Adipocyte (in vitro differentiated cells): ENCODE measurements around the gene NFIA.

Experiments
- DNase-seq: peaks from one replicate; pipeline ENCODE4 v3.0.0-alpha.2; 2015; ENCODE audit warnings: low read depth
- H3K27me3 ChIP-seq: replicated peaks from 2 replicates; pipeline ENCODE4 v1.7.0; 2013; ENCODE audit warnings: mild to moderate bottlenecking, low read length, moderate library complexity; ENCODE audit not compliant: control insufficient read depth, insufficient read depth
- H3K36me3 ChIP-seq: 2 replicates; pipeline ENCODE4 v1.7.0; 2013; ENCODE audit warnings: low read length, mild to moderate bottlenecking, moderate library complexity; ENCODE audit not compliant: control insufficient read depth, insufficient read depth, severe bottlenecking
- H3K4me1 ChIP-seq: 2 replicates; pipeline ENCODE4 v1.7.0; 2013; ENCODE audit warnings: mild to moderate bottlenecking, low read length, moderate library complexity; ENCODE audit not compliant: control insufficient read depth, insufficient read depth
- H3K4me3 ChIP-seq: 2 replicates; pipeline ENCODE4 v1.7.0; 2013; ENCODE audit warnings: mild to moderate bottlenecking, low read length, moderate library complexity
- H3K9ac ChIP-seq: 2 replicates; pipeline ENCODE4 v1.7.0; 2013; ENCODE audit warnings: mild to moderate bottlenecking, low read length, moderate library complexity
- H3K9me3 ChIP-seq: 2 replicates; pipeline ENCODE4 v1.7.0; 2013; ENCODE audit warnings: mild to moderate bottlenecking, low read length, moderate library complexity; ENCODE audit not compliant: control insufficient read depth

Gene NFIA

DNA sequence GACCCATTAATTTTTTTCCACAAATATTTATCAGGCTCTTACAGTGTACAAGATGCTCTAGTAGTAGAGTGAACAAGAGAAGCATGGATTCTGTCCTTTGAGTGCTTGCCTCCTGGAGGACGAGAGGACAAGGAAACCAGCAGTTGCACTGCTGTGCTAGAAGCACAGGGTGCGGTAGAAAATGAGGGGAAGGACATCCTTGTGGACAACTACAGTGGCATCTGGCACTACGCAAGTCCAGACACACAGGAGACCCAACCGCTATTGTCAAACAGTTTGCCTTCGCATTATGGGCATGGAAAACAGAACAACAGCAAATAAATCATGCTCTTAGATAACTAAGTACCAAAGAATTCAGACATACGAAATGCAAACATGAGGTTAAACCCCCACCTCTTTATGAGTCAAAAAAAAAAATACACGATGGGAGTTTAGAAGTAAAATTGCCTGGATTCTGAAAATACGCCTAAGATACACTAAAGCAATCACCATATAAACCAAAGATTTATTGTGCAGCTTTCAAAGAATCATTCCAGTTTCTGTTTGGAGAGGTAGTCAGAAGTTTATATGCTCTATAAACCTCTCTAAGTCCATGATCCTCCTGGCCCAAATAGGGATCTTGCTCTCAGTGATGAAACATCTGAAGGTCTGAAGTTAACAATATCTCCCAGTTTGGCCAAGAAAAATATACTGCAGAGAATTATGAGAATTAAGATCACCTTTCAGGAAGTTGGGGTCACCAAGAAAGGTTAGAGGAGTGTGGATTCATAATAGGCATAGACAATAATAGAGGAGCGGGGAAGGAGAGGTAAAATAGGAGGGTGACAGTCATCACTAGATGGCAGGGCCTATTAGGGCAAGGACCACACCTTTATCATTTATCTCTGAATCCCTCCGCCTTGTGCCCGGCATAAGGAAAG lies 307.8 kb downstream of the NFIA start:
- DNase-seq, result no peak
- Histone ChIP-seq H3K27me3 (no peaks in the 10 kb centered on the region), H3K4me3 (no peak overlapping the region), H3K36me3 (peaks cover 38% of the 10 kb centered on the region), H3K9ac (no peak overlapping the region), H3K9me3 (peaks cover 11% of the 10 kb centered on the region), H3K4me1 (peaks cover 5% of the 10 kb centered on the region)

DNA sequence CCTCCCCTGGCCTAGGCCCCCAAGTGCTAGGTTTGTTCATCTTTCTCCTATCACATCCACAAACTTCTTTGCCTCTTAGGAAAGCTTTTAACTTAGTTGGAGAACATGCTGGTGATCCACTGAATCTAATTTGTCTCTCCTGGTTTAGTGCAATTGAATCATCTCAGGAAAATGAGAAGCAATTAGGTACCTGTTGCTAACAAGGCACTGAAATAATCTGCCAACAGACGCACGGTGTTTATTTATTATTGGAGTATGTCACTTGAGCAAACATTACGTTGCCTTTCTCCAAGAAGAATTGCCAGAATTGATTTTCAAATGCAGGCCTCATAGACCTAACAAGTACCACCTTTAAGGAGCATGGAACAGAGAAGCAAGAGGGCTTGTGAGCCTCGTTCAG lies 309.4 kb downstream of the NFIA start:
- H3K4me3 ChIP-seq, result no peak overlapping the region
- peaks cover 11% of the 10 kb centered on the region for H3K9me3 ChIP-seq
- DNase-seq, result no peak
- H3K9ac ChIP-seq, result no peak overlapping the region
- H3K27me3 ChIP-seq, result no peaks in the 10 kb centered on the region
- peaks cover 28% of the 10 kb centered on the region for H3K36me3 ChIP-seq
- H3K4me1 ChIP-seq, result peaks cover 5% of the 10 kb centered on the region

DNA sequence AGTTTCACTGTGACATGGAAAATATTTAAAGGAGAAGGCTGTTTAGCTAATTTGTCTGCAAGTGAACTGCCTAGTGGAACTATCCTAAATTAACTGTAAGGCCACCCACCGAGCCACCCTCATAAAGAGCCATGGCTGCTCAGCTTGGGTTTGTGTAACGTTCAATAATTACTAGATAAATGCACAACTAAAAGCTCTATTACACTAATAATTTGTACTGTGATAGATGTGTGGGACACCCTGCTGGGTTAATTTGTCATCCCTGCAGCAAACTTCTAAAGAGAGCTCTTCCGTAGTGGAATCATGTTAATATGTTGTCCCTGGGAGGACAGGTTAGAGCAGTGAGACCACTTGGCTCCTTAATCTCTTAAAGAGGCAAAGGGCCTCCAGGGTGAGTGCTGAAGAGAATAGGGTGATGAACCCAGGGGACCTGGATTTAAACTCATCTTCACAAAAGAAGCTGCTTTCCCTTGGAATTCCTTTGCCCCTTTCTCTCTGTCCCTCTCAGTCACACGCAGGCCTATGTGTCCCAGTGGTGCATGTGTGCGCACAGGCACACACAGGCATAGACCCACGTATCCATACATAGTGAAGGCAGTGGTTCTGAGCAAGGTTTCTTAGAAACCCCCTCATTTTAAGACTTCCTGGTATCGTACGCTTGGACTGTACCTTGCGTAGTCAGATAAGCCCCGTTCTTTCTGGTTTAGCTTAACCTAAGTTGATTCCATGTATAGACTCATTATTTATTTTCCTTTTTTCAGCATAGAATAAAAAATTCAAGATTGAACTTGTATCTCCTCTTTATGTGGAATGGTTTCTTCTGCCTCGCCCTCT lies 310.3 kb downstream of the NFIA start:
- no peak for DNase-seq
- Histone ChIP-seq H3K9me3 (peaks cover 11% of the 10 kb centered on the region), H3K4me1 (peaks cover 5% of the 10 kb centered on the region), H3K27me3 (no peaks in the 10 kb centered on the region), H3K36me3 (peaks cover 28% of the 10 kb centered on the region), H3K4me3 (no peak overlapping the region), H3K9ac (no peak overlapping the region)

DNA sequence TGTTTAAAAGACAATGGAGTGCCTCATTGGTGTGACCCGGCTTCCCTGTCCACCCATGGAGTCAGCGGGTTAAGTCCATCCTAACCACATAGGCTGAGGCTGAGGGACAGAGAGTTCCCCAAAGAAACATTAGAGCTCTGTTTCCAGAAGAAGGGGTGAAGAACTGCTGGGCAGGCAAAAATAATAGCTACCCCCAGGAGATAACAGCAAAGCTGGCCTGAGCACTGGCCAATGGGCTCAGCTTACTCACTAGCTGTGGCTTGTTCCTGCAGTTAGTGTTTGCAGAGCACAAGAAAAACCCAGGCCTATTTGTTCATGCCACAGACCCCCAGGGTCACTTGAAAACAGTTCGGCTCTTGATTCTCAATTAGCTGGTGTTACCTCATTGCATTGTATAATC lies 311.2 kb downstream of the NFIA start:
- peaks cover 10% of the 10 kb centered on the region for H3K9me3 ChIP-seq
- peaks cover 6% of the 10 kb centered on the region for H3K4me1 ChIP-seq
- H3K4me3 ChIP-seq, result no peak overlapping the region
- no peak for DNase-seq
- H3K36me3 ChIP-seq, result peaks cover 23% of the 10 kb centered on the region
- no peaks in the 10 kb centered on the region for H3K27me3 ChIP-seq
- no peak overlapping the region for H3K9ac ChIP-seq

DNA sequence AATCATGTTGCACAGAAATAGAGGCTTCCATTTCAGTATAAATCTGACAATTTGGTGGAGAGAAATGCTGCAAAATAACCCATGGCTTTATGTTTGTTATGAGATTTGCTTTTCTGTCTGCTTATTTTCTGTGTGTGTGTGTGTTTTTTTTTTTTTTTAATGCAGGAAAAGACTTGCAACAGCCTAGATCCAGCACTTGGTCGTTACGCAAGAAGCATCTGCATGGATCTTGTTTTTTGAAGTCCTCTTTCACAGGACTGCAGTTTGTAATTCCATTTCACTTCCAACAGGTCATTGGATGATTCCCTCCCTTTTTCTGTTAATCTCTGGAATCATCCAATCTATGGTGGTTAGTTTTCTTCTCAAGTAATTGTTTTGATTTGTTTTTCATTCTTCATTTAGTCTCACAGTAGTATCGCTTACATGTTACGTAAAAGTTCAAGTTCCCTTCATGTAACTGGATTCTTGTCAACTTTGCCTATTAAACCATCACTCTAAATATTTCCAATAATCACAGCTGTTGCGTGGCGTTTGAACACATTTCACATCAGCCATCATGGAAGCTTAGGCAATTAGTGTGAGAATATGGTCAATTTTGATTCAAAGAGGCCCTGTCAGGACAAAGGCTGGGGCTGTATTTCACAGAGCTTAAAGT lies 312.9 kb downstream of the NFIA start:
- H3K9me3 ChIP-seq, result no peaks in the 10 kb centered on the region
- H3K4me1 ChIP-seq, result peaks cover 20% of the 10 kb centered on the region
- H3K4me3 ChIP-seq, result no peak overlapping the region
- H3K36me3 ChIP-seq, result peaks cover 7% of the 10 kb centered on the region
- no peaks in the 10 kb centered on the region for H3K27me3 ChIP-seq
- DNase-seq, result peak; percentile 39
- H3K9ac ChIP-seq, result no peak overlapping the region

DNA sequence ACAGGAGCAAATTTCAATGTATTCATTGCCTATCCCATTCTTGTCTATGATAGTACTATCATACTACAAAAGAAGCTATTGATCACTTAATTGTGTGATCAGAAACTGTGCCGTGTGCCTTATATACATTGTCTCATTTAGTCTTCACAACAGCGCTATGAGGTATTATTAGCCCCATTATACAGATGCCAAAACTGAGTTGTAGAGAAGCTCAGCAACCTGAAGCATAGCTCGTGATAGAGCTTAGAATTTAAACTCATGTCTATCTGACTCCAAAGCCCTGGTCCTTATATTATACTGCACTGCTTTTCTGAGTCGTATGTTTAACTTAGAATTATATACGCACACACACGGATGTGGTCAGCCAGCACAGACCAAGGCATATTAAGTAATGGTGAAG lies 315.1 kb downstream of the NFIA start:
- DNase-seq, result no peak
- no peaks in the 10 kb centered on the region for H3K36me3 ChIP-seq
- no peak overlapping the region for H3K4me3 ChIP-seq
- H3K4me1 ChIP-seq, result peaks cover 21% of the 10 kb centered on the region
- H3K27me3 ChIP-seq, result no peaks in the 10 kb centered on the region
- no peak overlapping the region for H3K9ac ChIP-seq
- H3K9me3 ChIP-seq, result no peaks in the 10 kb centered on the region

DNA sequence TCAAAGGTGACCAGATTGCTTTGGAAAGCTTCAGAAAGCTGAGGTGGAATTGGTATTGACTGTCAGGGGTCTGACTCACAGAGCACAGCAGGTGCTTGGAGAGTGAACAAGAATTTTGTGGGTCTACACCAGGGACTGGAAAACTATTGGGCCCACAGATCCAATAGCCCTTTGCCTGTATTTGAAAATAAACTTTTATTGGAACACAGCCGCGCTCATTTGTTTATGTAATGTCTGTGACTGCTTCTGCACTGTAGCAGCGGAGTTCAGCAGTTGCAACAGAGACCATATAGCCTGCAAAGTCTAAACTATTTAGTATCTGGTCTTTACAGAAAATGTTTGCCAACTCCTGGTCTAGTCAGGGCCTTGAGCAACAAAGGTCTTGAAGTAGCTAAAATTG lies 315.6 kb downstream of the NFIA start:
- Histone ChIP-seq H3K36me3 (no peaks in the 10 kb centered on the region), H3K9me3 (no peaks in the 10 kb centered on the region), H3K9ac (no peak overlapping the region), H3K4me3 (no peak overlapping the region), H3K27me3 (no peaks in the 10 kb centered on the region), H3K4me1 (peaks cover 21% of the 10 kb centered on the region)
- DNase-seq, result no peak

DNA sequence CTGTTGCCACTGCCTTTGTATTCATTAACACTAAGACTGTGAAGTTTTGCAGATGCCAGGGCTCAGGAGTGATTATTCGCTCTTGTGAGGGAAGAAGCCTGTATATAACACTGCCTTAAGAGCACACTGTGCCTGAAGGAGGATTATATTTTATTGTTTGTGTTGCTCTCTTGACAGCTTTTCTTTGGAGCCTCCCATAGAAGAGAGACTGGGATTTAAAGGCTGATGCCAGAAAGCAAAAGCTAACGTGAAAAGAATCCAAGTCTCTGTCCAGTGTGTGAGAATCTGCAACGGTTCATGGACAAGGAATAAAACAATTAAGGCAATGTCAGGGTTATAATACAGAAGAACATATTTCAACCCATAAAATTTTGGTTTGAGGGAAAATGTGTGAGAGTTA lies 316.8 kb downstream of the NFIA start:
- no peak overlapping the region for H3K9ac ChIP-seq
- H3K4me3 ChIP-seq, result no peak overlapping the region
- no peak for DNase-seq

DNA sequence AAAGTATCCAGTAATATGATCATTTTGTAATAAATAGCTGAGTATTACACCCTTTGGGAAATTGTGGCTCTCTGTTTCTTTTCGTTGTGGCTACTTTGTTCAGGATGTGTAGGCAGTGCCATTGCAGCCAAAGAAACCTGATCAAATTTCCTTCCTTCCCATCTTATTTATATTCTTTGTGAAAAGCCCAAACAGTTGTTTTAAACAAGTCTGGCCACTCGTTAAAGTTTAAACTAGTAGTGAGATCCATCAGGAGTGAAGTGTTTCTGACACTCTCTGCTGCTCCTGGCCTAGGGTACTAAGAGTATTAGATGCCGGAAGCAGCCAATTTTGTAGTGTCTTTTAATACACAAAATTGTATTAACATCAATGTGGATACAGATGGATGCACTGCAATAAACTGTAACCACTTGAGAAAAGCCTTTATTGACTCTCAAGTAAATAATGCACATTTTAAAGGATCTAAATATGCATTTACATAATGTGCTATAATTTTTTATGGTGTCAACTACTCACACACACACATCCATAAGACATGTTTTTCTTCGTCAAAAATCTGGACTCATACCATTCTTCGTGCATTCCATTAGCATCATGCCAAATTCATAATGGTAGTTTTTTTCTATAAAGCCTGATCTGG lies 317.9 kb downstream of the NFIA start:
- peaks cover 21% of the 10 kb centered on the region for H3K4me1 ChIP-seq
- no peaks in the 10 kb centered on the region for H3K9me3 ChIP-seq
- H3K9ac ChIP-seq, result no peak overlapping the region
- no peak overlapping the region for H3K4me3 ChIP-seq
- H3K36me3 ChIP-seq, result peaks cover 5% of the 10 kb centered on the region
- no peaks in the 10 kb centered on the region for H3K27me3 ChIP-seq
- DNase-seq, result no peak

More for the DNA sequence above, 316.8 kb downstream of the NFIA start:
- Histone ChIP-seq H3K36me3 (no peaks in the 10 kb centered on the region), H3K9me3 (no peaks in the 10 kb centered on the region), H3K27me3 (no peaks in the 10 kb centered on the region), H3K4me1 (peaks cover 21% of the 10 kb centered on the region)

DNA sequence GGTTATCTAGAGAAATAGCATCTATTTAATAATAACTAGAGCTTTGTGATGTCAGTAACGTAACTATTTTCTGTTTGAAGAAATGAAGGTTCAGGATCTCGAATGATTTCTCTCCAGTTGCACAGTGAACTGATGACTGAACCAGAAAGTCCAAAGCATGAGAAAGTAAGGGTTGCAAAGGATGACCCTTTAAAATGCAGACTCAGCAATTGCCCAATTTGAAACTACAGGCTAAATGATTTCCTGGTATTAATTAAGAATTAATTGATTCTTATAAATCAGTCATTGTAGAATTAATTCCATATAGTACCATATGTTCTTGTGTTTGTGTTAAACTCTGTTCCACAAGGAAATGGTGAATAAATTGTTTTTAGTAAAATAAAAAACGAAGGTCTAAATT lies 318.6 kb downstream of the NFIA start:
- Histone ChIP-seq H3K9ac (no peak overlapping the region), H3K36me3 (peaks cover 8% of the 10 kb centered on the region), H3K4me3 (no peak overlapping the region), H3K9me3 (no peaks in the 10 kb centered on the region), H3K27me3 (no peaks in the 10 kb centered on the region), H3K4me1 (peaks cover 21% of the 10 kb centered on the region)
- no peak for DNase-seq
